ENCODE measurements around the gene SOX10.

SOX10 gene

DNA sequence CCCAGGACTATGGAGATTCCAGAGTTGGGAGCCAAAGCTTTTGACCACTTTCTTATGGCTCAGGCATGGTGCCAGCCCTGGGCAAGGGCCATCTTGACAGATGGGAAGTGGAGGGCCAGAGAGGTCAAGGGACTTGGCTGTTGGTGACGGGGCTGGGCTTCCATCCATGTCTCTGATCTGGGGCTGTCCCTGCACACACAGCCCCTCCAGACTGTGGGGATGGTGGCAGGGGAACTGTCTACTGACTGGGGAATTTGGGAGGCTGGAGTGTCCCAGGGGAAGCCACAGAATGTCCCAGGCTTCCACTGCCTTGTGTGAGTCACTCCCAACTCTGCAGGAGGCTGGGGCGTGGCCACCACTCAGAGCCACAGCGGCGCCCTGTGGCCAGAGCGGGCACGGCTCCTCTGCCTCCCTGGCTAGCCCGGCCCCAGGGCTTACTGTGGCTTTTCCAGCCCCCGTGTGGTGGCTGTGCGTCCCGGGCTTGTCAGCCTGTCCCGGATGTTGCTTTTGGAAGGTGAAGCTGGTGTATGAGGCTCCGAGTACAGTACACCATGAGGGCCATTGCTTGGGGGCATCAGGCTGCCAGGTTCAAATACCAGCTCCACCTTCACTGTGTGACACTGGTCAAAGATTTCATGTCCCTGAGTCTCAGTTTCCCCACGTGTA lies 50.5 kb downstream of the SOX10 start:
- Histone ChIP-seq H3K4me2 (ENCODE audit: low read depth, low read length, poor library complexity, severe bottlenecking) (peak overlapping the region; percentile 26), H3K4me3 (ENCODE audit: low read length, poor library complexity, severe bottlenecking) (no peak overlapping the region), H3K9me3 (ENCODE audit: insufficient read depth, low read depth, low read length) (no peaks in the 10 kb centered on the region), H3K27me3 (ENCODE audit: insufficient read depth, low read length, poor library complexity, severe bottlenecking) (no peaks in the 10 kb centered on the region), H3K4me1 (ENCODE audit: insufficient read depth, low read length, poor library complexity, severe bottlenecking) (peaks cover 3% of the 10 kb centered on the region), H3K36me3 (ENCODE audit: insufficient read depth, low read length) (peaks cover 13% of the 10 kb centered on the region; the same call in 1 of the 2 replicates), H4K20me1 (ENCODE audit: insufficient read depth, low read length, poor library complexity, severe bottlenecking) (no peaks in the 10 kb centered on the region), H3K79me2 (ENCODE audit: insufficient read depth, low read length) (no peaks in the 10 kb centered on the region), H3F3A (ENCODE audit: low read depth) (no peaks in the 10 kb centered on the region), H3K9me2 (replicated peaks; ENCODE audit: low read depth, low read length) (no peaks in the 10 kb centered on the region), H2AFZ (ENCODE audit: low read length) (peak overlapping the region; percentile 6; the same call in 1 of the 2 replicates), H3K9ac (ENCODE audit: low read depth, low read length, poor library complexity, severe bottlenecking) (no peak overlapping the region)
- no peak for TF ChIP-seq EZH2phosphoT487 (IDR thresholded peaks at IDR 0.05; ENCODE audit: borderline replicate concordance)
- TF ChIP-seq, protein P1, sequence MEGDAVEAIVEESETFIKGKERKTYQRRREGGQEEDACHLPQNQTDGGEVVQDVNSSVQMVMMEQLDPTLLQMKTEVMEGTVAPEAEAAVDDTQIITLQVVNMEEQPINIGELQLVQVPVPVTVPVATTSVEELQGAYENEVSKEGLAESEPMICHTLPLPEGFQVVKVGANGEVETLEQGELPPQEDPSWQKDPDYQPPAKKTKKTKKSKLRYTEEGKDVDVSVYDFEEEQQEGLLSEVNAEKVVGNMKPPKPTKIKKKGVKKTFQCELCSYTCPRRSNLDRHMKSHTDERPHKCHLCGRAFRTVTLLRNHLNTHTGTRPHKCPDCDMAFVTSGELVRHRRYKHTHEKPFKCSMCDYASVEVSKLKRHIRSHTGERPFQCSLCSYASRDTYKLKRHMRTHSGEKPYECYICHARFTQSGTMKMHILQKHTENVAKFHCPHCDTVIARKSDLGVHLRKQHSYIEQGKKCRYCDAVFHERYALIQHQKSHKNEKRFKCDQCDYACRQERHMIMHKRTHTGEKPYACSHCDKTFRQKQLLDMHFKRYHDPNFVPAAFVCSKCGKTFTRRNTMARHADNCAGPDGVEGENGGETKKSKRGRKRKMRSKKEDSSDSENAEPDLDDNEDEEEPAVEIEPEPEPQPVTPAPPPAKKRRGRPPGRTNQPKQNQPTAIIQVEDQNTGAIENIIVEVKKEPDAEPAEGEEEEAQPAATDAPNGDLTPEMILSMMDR (conservative IDR thresholded peaks at IDR 0.05; ENCODE audit: low read length) = peak; percentile 89

DNA sequence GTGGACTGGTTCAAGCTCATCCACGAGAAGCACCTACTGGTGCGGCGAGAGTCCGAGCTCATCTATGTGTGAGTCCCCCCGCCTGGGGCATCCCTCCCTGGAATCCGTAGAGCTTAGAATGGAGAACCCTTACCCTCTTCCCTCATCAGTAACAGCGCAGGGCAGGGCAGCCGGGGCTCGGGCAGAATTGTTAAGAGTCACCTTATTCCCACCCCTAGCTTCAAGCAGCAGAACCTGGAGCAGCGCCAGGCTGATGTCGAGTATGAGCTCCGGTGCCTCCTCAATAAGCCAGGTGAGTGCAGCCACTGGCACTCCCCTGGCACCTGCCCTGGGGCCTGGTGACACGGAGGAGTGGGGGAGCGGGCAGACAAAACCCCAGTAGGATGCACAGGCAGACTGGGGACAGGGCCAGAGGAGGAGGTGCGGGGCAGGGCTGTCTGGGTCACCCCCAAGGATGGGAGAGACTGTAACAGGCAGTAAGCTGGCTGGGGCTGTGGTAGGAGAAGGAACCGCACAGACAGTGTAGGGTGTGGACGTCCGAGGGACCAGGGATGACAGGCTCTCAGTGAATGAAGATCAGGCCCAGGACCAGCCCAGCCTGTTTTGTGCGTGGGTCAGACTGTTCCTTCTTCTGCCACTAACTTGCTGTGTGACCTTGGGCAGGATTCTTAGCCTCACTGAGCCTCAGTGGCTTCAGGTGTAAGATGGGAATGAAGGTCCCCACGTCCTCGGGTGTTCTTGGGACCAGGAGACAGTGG lies 51.4 kb downstream of the SOX10 start:
- H2AFZ ChIP-seq (ENCODE audit: low read length) = no peak overlapping the region
- H4K20me1 ChIP-seq (ENCODE audit: insufficient read depth, low read length, poor library complexity, severe bottlenecking) = no peaks in the 10 kb centered on the region
- H3K9ac ChIP-seq (ENCODE audit: low read depth, low read length, poor library complexity, severe bottlenecking) = no peak overlapping the region
- H3F3A ChIP-seq (ENCODE audit: low read depth) = no peaks in the 10 kb centered on the region
- peaks cover 3% of the 10 kb centered on the region for H3K4me1 ChIP-seq (ENCODE audit: insufficient read depth, low read length, poor library complexity, severe bottlenecking)
- no peaks in the 10 kb centered on the region for H3K9me2 ChIP-seq (replicated peaks; ENCODE audit: low read depth, low read length)
- H3K79me2 ChIP-seq (ENCODE audit: insufficient read depth, low read length) = no peaks in the 10 kb centered on the region
- H3K4me3 ChIP-seq (ENCODE audit: low read length, poor library complexity, severe bottlenecking) = no peak overlapping the region
- peaks cover 16% of the 10 kb centered on the region; the same call in 1 of the 2 replicates for H3K36me3 ChIP-seq (ENCODE audit: insufficient read depth, low read length)
- no peak overlapping the region for H3K4me2 ChIP-seq (ENCODE audit: low read depth, low read length, poor library complexity, severe bottlenecking)
- TF ChIP-seq, protein P1 (conservative IDR thresholded peaks at IDR 0.05; ENCODE audit: low read length) = no peak
- TF ChIP-seq EZH2phosphoT487 (IDR thresholded peaks at IDR 0.05; ENCODE audit: borderline replicate concordance) = no peak
- H3K27me3 ChIP-seq (ENCODE audit: insufficient read depth, low read length, poor library complexity, severe bottlenecking) = no peaks in the 10 kb centered on the region
- no peaks in the 10 kb centered on the region for H3K9me3 ChIP-seq (ENCODE audit: insufficient read depth, low read depth, low read length)

DNA sequence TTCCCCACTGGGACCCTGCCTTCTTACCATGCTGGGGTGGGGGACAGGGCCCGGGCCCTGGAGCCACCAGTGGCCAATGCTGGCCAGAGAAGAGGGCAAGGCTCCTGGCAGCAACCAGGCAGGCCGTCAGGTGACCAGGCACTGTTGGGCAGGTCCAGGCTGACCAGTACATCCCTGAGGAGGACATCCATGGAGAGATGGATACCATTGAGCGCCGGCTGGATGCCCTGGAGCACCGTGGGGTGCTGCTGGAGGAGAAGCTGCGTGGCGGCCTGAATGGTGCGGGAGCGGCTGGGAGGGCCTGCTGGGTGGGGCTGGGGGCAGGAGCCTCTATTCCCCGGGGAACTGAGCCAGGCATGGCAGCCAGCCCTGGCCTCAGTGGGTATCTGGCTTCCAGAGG lies 52.0 kb downstream of the SOX10 start:
- Histone ChIP-seq H3K4me1 (ENCODE audit: insufficient read depth, low read length, poor library complexity, severe bottlenecking) (peaks cover 3% of the 10 kb centered on the region), H3K79me2 (ENCODE audit: insufficient read depth, low read length) (no peaks in the 10 kb centered on the region), H4K20me1 (ENCODE audit: insufficient read depth, low read length, poor library complexity, severe bottlenecking) (no peaks in the 10 kb centered on the region), H3K27me3 (ENCODE audit: insufficient read depth, low read length, poor library complexity, severe bottlenecking) (no peaks in the 10 kb centered on the region), H3K36me3 (ENCODE audit: insufficient read depth, low read length) (peaks cover 13% of the 10 kb centered on the region; the same call in 1 of the 2 replicates), H3K9ac (ENCODE audit: low read depth, low read length, poor library complexity, severe bottlenecking) (no peak overlapping the region), H3K9me3 (ENCODE audit: insufficient read depth, low read depth, low read length) (no peaks in the 10 kb centered on the region), H2AFZ (ENCODE audit: low read length) (no peak overlapping the region), H3K9me2 (replicated peaks; ENCODE audit: low read depth, low read length) (no peaks in the 10 kb centered on the region), H3K4me3 (ENCODE audit: low read length, poor library complexity, severe bottlenecking) (no peak overlapping the region), H3F3A (ENCODE audit: low read depth) (no peaks in the 10 kb centered on the region), H3K4me2 (ENCODE audit: low read depth, low read length, poor library complexity, severe bottlenecking) (no peak overlapping the region)
- TF ChIP-seq EZH2phosphoT487 (IDR thresholded peaks at IDR 0.05; ENCODE audit: borderline replicate concordance) = no peak
- TF ChIP-seq, protein P1 (conservative IDR thresholded peaks at IDR 0.05; ENCODE audit: low read length) = no peak

All from Loucy (cell line).